ENCODE measurements around the gene SYNE2. TPM values are rescaled to one million over a fixed set of nuclear protein-coding genes. Genes with fewer than 3 reads are reported as not detected.

Gene SYNE2
- total RNA-seq, 1 donor: 13.4 TPM

- no peak for DNase-seq (ENCODE audit: low read depth)
- no peak overlapping the region for H3K4me3 ChIP-seq (ENCODE audit: low read depth, low read length)
- TF ChIP-seq CTCF (IDR thresholded peaks at IDR 0.05; ENCODE audit: insufficient read depth, low read depth, low read length): no peak
These were observed 345.7 kb downstream of the SYNE2 start for GRCh38 chr14:64198486-64198885.

- TF ChIP-seq CTCF (IDR thresholded peaks at IDR 0.05; ENCODE audit: insufficient read depth, low read depth, low read length): no peak
- DNase-seq (ENCODE audit: low read depth): no peak
- H3K4me3 ChIP-seq (ENCODE audit: low read depth, low read length): no peak overlapping the region
These were observed 347.4 kb downstream of the SYNE2 start for GRCh38 chr14:64200170-64200569.

- H3K4me3 ChIP-seq (ENCODE audit: low read depth, low read length): no peak overlapping the region
- TF ChIP-seq CTCF (IDR thresholded peaks at IDR 0.05; ENCODE audit: insufficient read depth, low read depth, low read length): no peak
- DNase-seq (ENCODE audit: low read depth): no peak
These were observed 348.5 kb downstream of the SYNE2 start for GRCh38 chr14:64201296-64201695.

GRCh38 chr14:64201921-64202545, 349.2 kb downstream of the SYNE2 start:
- no peak for TF ChIP-seq CTCF (IDR thresholded peaks at IDR 0.05; ENCODE audit: insufficient read depth, low read depth, low read length)
- no peak overlapping the region for H3K4me3 ChIP-seq (ENCODE audit: low read depth, low read length)
- DNase-seq (ENCODE audit: low read depth): no peak

- no peak overlapping the region for H3K4me3 ChIP-seq (ENCODE audit: low read depth, low read length)
- no peak for DNase-seq (ENCODE audit: low read depth)
- no peak for TF ChIP-seq CTCF (IDR thresholded peaks at IDR 0.05; ENCODE audit: insufficient read depth, low read depth, low read length)
These were observed 349.9 kb downstream of the SYNE2 start for GRCh38 chr14:64202716-64203115.

- no peak for DNase-seq (ENCODE audit: low read depth)
- no peak overlapping the region for H3K4me3 ChIP-seq (ENCODE audit: low read depth, low read length)
- no peak for TF ChIP-seq CTCF (IDR thresholded peaks at IDR 0.05; ENCODE audit: insufficient read depth, low read depth, low read length)
These were observed 350.7 kb downstream of the SYNE2 start for GRCh38 chr14:64203366-64204006.
